ENCODE results near the gene MYO18B. TPM values are rescaled to one million over a fixed set of nuclear protein-coding genes. Genes with fewer than 3 reads are reported as not detected.

The MYO18B gene
- total and polyA plus RNA-seq, 2 of the 8 experiments (the other 6 are each of a cell fraction or from before 2014, with no cell fraction given) = 0.62 to 0.78 TPM

- Histone ChIP-seq H4K5ac (ENCODE audit: insufficient read length, low read depth, low read length) (no peak overlapping the region), H3K56ac (replicated peaks; ENCODE audit: insufficient read length, low read depth, low read length) (no peak overlapping the region), H2BK120ac (replicated peaks; ENCODE audit: low read depth, low read length) (no peak overlapping the region), H4K8ac (ENCODE audit: extremely low read depth, insufficient read depth, low read length) (no peak overlapping the region), H3K23ac (ENCODE audit: insufficient read length) (no peak overlapping the region), H3K79me2 (ENCODE audit: control insufficient read depth in 1 of 2, insufficient read depth in 2 of 2, low read length in 2 of 2) (no peaks in the 10 kb centered on the region), H3K4me3 (ENCODE audit: extremely low read depth in 1 of 4, insufficient read depth in 2 of 4, low read depth in 3 of 4, low read length in 4 of 4) (no peak overlapping the region), H2AFZ (ENCODE audit: low read length) (no peak overlapping the region), H3K4me1 (replicated peaks in 1 of 4; ENCODE audit: control insufficient read depth in 3 of 4, insufficient read depth in 4 of 4, low read length in 3 of 4) (peaks cover 0 to 4% (median 0%) of the 10 kb centered on the region in 4 experiments; a peak in 2 of 7 replicates), H2BK12ac (ENCODE audit: low read depth, low read length) (no peak overlapping the region), H2BK5ac (ENCODE audit: low read depth, low read length) (no peak overlapping the region), H3K9me3 (ENCODE audit: insufficient read depth in 2 of 2, low read depth in 1 of 2, low read length in 1 of 2) (no peaks in the 10 kb centered on the region), H3K79me1 (ENCODE audit: low read depth, low read length) (no peaks in the 10 kb centered on the region), H3K27me3 (replicated peaks in 1 of 4; ENCODE audit: control insufficient read depth in 3 of 4, extremely low read depth in 1 of 4, insufficient read depth in 3 of 4, low read length in 3 of 4) (no peaks in the 10 kb centered on the region), H3K4ac (replicated peaks; ENCODE audit: insufficient read length, low read depth, low read length) (no peak overlapping the region), H3K4me2 (ENCODE audit: insufficient read depth in 1 of 2, low read depth in 2 of 2, low read length in 2 of 2) (no peak overlapping the region), H3K36me3 (ENCODE audit: control insufficient read depth in 2 of 4, insufficient read depth in 4 of 4, low read length in 3 of 4) (peaks cover 0 to 5% (median 5%) of the 10 kb centered on the region in 4 experiments; a peak in 4 of 8 replicates), H2AK5ac (ENCODE audit: low read depth, low read length) (no peak overlapping the region), H3K18ac (ENCODE audit: extremely low read depth, low read length) (no peak overlapping the region), H2BK15ac (ENCODE audit: low read length) (no peak overlapping the region), H3K9ac (replicated peaks in 1 of 4; ENCODE audit: extremely low read depth in 1 of 4, low read depth in 3 of 4, low read length in 3 of 4) (no peak overlapping the region), H3K14ac (ENCODE audit: insufficient read length) (no peak overlapping the region), H3K23me2 (ENCODE audit: low read depth, low read length) (no peaks in the 10 kb centered on the region), H4K91ac (replicated peaks; ENCODE audit: insufficient read length, low read length) (no peak overlapping the region), H3K27ac (ENCODE audit: low read depth, low read length) (no peak overlapping the region), H4K20me1 (replicated peaks in 1 of 2; ENCODE audit: control insufficient read depth in 1 of 2, insufficient read depth in 2 of 2, low read length in 2 of 2) (no peaks in the 10 kb centered on the region), H2BK20ac (ENCODE audit: low read length) (no peak overlapping the region)
- no peak for FAIRE-seq
- CTCF ChIA-PET (ENCODE audit: partially characterized antibody) = no interaction called here
- no peak for DNase-seq (ENCODE audit: low read depth in 1 of 2, low spot score in 2 of 2)
- POLR2A ChIA-PET (ENCODE audit: partially characterized antibody) = no interaction called here
- WGBS, 2 experiments (ENCODE audit: extremely low coverage in 1 of 2, insufficient coverage in 1 of 2, insufficient read length in 1 of 2, insufficient replicate concordance in 2 of 2, low coverage in 1 of 2, low lambda C conversion rate in 2 of 2, missing lambda C conversion rate in 1 of 2) = 89% methylated on average over 15 of the region's 15 CpGs; no CpG with 5 or more reads in 1 of the 2 experiments
- no peak for TF ChIP-seq HDAC2 (IDR thresholded peaks at IDR 0.05; ENCODE audit: borderline replicate concordance in 1 of 2, low read depth in 2 of 2, low read length in 2 of 2)
- no peak for TF ChIP-seq RFX5 (IDR thresholded peaks at IDR 0.05; ENCODE audit: borderline replicate concordance, low read depth, low read length)
- no peak for TF ChIP-seq BACH1 (IDR thresholded peaks at IDR 0.05; ENCODE audit: low read length)
- no peak for TF ChIP-seq RNF2 (IDR thresholded peaks at IDR 0.05; ENCODE audit: borderline replicate concordance, low read depth, low read length, missing control alignments, poor library complexity, severe bottlenecking)
- TF ChIP-seq KDM4A (IDR thresholded peaks at IDR 0.05; ENCODE audit: low read depth, low read length, severe bottlenecking) = no peak
- no peak for TF ChIP-seq EGR1 (IDR thresholded peaks at IDR 0.05; ENCODE audit: borderline replicate concordance, low read depth, low read length)
- no peak for TF ChIP-seq ATF2 (IDR thresholded peaks at IDR 0.05; ENCODE audit: low read length)
- TF ChIP-seq, protein P1, sequence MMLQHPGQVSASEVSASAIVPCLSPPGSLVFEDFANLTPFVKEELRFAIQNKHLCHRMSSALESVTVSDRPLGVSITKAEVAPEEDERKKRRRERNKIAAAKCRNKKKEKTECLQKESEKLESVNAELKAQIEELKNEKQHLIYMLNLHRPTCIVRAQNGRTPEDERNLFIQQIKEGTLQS (IDR thresholded peaks at IDR 0.05; ENCODE audit: insufficient read depth, low read depth, low read length) = no peak
- TF ChIP-seq GABPA (IDR thresholded peaks at IDR 0.05; ENCODE audit: borderline replicate concordance, insufficient read depth, low read length) = no peak
Measured at GRCh38 chr22:25692397-25693267, 49.4 kb upstream of the MYO18B start.
